H54 (cell line): ENCODE results near the gene ATP11A.

Experiments
- DNase-seq: peaks from one replicate; pipeline ENCODE4 v3.0.0; 2011; ENCODE audit warnings: low spot score, mixed read lengths; ENCODE audit not compliant: insufficient read length
- FAIRE-seq: peaks from 3 replicates; lab custom pipeline; 2011; peaks lifted over from hg19 to GRCh38; lab: Jason Lieb, UNC
- POLR2A ChIP-seq: IDR thresholded peaks from 2 replicates; pipeline ENCODE4 v1.6.1; 2011; ENCODE audit warnings: low read depth, mild to moderate bottlenecking, low read length

Gene ATP11A

GRCh38 chr13:112905086-112905485 is 215.2 kb downstream of the ATP11A start:
- DNase-seq (no peak), FAIRE-seq (no peak)
- no peak for TF ChIP-seq POLR2A

- no peak for TF ChIP-seq POLR2A
- DNase-seq: no peak
- FAIRE-seq: no peak
These were observed 215.8 kb downstream of the ATP11A start for GRCh38 chr13:112905619-112905989.

- no peak for TF ChIP-seq POLR2A
- FAIRE-seq (no peak), DNase-seq (no peak)
These were observed 216.3 kb downstream of the ATP11A start for GRCh38 chr13:112905990-112906641.

- TF ChIP-seq POLR2A: no peak
- DNase-seq (no peak), FAIRE-seq (no peak)
These were observed 217.4 kb downstream of the ATP11A start for GRCh38 chr13:112907286-112907685.

GRCh38 chr13:112907871-112908331 is 218.1 kb downstream of the ATP11A start:
- DNase-seq (no peak), FAIRE-seq (no peak)
- TF ChIP-seq POLR2A: no peak

GRCh38 chr13:112908342-112908741 is 218.5 kb downstream of the ATP11A start:
- FAIRE-seq (no peak), DNase-seq (no peak)
- TF ChIP-seq POLR2A: no peak

- no peak for TF ChIP-seq POLR2A
- FAIRE-seq (no peak), DNase-seq (no peak)
These were observed 220.2 kb downstream of the ATP11A start for GRCh38 chr13:112910016-112910415.

- DNase-seq (no peak), FAIRE-seq (no peak)
- TF ChIP-seq POLR2A: no peak
These were observed 220.9 kb downstream of the ATP11A start for GRCh38 chr13:112910616-112911280.

- no peak for FAIRE-seq
- no peak for DNase-seq
- TF ChIP-seq POLR2A: no peak
These were observed 221.5 kb downstream of the ATP11A start for GRCh38 chr13:112911285-112911701.

GRCh38 chr13:112911883-112912282 is 222.0 kb downstream of the ATP11A start:
- no peak for TF ChIP-seq POLR2A
- FAIRE-seq: no peak
- DNase-seq: no peak

- DNase-seq: no peak
- TF ChIP-seq POLR2A: no peak
- peak; percentile 52 for FAIRE-seq
These were observed 223.0 kb downstream of the ATP11A start for GRCh38 chr13:112912726-112913440.

GRCh38 chr13:112916296-112916695 is 226.5 kb downstream of the ATP11A start:
- FAIRE-seq (no peak), DNase-seq (no peak)

GRCh38 chr13:112917056-112917664 is 227.3 kb downstream of the ATP11A start:
- FAIRE-seq (no peak), DNase-seq (no peak)
- no peak for TF ChIP-seq POLR2A

More at GRCh38 chr13:112916296-112916695, 226.5 kb downstream of the ATP11A start:
- no peak for TF ChIP-seq POLR2A

GRCh38 chr13:112917737-112918136 is 227.9 kb downstream of the ATP11A start:
- no peak for DNase-seq
- TF ChIP-seq POLR2A: no peak
- no peak for FAIRE-seq
